ENCODE results near the gene BRD1.

The BRD1 gene

DNA sequence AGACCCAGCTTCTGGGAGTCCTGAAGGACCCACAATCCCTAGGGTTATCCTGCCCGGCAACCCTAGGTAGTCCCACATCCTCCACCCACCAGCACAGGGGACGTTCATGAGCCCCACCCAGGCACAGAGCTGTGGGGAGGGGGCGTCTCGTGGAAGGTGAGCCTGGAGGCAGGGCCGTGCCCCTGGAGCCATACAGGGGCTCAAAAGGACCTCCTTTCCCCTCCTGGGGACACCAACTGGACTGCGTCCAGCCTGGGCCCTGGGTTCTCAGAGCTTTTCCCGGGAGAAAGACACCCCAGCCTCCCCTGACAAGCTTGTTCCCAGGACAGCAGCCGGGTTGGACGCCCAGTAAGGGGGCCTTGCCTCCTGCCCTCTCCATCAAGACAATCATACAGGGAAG is 78.4 kb downstream of the BRD1 start:
- no peak for DNase-seq

DNA sequence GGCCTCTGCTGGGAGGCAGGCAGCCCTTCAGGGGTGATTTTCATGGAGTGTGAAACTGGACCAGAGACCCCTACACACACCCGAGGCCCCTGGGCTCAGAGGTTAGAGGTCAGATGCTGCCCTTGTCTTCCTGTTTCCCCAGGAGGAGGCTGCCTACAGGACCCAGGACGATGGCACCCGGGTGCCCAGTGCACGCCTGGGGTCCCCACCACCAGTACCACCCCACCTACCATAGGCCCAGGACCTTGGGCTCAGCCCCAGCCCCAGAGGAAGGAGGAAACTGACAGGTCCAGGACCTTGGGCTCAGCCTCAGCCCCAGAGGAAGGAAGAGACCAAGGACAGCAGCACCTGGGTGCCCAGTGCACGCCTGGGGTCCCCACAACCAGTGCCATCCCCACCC is 79.2 kb downstream of the BRD1 start:
- DNase-seq: no peak

DNA sequence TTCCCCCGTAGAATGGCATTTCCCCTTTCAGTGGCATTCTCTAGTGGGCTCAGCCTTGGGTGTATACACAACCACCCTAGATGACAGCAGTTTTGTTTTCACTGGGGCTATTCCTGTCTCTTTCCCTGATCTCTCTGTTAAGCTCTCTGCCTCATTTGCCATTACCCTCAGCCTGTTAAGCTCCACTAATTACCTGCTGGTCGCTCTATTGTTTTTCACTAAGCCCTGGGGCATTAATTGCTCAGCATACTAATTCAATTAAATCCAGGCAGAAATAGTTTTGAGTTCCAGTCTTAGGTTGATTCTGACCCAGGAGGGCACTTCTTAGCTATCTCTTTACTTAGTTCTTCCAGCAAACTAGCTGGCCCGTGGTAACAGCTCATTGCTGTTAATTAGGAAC is 80.0 kb downstream of the BRD1 start:
- DNase-seq: no peak

DNA sequence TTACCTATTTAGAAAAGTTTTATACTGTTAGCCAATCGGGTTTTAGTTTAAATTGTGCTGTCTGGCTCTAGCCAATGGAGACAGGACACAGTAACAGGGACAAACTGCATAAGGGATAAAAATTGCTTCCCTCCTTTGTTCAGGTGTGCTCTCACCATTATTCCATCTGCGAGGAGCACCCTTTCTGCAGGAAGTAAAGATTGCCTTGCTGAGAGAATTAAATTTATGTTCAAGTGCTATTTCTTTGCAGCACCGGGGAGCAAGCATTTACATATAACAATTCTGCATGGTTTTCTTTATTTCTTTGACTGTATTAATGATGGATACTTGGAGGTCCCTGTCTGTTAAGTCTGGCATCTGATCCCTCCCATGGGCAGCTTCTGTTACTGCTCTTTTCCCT is 80.5 kb downstream of the BRD1 start:
- DNase-seq: no peak

DNA sequence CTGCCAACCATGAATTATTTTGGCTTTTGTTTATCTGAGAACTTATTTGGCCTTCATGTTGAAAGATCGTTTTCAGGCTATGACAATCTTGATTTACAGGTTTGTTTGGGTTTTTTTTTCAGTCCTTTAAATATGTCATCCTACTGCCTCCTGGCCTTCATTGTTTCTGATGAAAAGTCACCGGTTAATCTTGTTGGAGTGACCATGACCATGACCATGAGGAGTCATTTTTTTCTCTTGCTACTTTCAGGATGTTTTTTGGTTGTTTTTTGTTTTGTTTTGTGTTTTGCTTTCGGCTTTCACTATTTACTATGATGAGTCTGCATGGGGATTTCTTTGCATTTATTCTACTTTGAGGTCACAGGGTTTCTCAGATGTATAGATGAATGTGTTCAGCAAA is 81.6 kb downstream of the BRD1 start:
- DNase-seq: no peak

DNA sequence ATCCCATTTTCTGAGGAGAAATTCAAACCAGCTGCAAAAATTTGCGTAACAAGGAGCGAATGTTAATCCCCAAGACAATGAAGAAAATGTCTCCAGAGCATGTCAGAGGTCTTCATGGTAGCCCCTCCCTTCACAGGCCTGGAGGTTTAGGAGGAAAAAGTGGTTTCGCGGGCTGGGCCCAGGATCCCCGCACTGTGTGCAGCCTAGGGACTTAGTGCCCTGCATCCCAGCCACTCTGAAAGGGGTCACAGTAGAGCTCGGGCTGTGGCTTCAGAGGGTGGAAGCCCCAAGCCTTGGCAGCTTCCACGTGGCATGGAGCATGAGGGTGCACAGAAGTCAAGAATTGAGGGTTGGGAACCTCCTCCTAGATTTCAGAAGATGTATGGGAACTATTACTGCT is 87.4 kb downstream of the BRD1 start:
- no peak for DNase-seq

DNA sequence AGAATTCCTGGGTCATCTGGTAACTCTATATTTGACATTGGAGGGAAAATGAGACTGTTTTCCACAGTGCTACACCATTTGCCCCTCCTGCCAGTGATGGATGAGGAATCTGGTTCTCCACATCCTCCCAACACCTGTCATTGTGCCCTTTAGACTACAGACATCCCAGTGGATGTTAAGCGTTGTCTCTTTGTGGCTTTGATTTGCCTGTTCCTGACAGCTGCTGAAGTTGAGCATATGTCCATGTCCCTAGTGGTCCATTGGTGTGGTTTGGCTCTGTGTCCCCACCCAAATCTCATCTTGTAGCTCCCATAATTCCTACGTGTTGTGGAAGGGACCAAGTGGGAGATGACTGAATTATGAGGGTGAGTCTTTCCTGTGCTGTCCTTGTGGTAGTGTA is 88.5 kb downstream of the BRD1 start:
- no peak for DNase-seq

DNA sequence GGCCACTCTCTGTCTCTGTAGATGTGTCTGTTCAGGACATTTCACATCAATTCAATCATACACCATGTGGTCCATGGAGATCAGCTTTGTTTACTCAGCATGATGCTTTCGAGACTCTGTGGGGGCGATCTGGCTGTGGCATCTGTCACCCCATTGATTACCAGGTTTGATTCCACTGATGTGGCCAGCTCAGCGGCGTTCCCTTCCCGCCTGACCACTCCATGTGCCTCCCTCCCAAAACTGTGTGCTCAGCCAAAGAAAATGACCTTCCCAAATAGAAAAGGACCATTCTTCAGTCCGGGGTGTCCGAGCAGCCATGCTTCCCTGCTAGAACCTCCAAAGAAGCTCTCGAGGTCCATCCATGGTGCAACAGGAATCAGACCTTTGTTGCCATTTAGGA is 89.1 kb downstream of the BRD1 start:
- DNase-seq: no peak

DNA sequence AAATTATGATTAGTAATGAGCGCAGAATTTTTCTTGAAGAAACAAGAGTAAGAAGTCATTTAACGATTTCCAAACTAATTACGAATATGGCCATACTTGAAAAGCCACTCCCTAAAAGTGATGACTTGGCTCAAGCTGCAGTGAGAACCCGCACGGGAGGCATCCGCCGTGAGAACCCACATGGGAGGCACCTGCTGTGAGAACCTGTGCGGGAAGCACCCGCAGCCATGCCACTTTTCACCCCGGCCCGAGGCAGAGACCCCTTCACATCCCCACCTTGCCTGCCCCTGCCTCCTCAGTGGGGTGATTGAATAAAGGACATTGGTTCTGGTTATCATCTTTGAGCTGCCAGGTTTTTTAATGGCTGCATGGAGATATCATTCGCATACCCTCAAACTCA is 89.7 kb downstream of the BRD1 start:
- DNase-seq: no peak

DNA sequence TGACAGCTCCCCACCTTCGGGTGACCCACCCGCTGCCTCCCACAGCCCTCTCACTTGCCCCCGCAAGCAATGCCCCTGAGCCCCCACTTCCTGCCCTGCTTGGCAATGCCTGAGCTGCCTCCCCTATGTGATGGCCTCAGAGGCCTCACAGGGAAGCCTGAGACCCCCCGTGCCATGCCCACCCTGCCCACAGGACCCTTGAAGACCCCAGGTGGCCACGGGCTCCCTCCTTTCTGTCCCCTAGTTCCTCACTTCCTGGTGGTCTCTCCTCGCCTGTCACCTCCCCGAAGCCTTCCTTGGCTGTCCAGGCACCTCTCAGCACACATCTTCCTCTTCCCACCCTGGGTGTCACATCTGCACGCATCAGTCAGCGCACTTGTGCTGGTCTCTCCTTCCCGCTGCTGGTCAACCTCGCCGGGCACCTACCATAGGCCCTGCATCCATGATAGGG is 90.5 kb downstream of the BRD1 start:
- no peak for DNase-seq

DNA sequence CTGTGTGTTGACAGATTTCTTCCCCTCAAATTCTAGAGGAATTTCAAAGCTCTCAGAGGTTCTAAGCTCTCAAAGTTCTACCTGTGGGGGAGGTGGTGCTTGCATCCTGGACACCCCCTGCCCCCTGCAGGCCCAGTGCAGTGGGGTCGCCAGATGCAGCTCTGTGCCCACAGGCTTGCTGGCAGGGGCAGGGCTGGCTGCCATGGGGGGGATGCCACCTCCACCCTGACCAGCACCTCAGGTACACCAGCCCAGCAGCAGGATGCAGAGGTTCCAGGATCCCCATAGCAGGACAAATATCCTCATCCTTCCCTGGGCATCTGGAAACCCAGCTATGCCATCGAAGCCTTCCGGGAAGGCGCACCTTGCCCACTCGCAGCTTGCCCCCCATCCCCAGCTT is 91.1 kb downstream of the BRD1 start:
- DNase-seq: no peak

DNA sequence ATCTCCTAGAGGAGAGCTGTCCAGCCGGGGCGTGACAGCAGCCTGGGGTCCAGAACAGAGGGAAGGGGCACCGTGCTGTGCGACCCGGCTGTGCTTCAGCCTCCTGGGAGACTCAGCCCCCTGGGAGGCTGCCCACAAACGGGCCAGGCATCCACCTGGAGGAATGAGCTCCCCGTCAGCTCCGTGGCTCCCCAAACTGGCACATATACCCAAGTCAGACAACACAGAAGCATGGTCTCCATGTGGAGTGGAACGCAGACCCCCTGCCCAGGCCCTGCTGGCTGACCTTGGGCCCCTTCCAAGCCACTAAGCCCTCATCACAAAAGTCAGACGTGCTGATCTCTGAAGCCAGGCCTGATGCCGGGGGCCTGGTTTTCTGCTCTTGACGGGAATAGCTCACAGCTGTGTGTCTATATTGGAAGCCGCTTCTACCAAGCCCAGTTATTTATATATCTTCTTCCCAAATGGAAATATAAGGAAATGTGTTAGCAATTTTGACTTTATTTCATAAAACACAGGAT is 91.7 kb downstream of the BRD1 start:
- no peak for DNase-seq

DNA sequence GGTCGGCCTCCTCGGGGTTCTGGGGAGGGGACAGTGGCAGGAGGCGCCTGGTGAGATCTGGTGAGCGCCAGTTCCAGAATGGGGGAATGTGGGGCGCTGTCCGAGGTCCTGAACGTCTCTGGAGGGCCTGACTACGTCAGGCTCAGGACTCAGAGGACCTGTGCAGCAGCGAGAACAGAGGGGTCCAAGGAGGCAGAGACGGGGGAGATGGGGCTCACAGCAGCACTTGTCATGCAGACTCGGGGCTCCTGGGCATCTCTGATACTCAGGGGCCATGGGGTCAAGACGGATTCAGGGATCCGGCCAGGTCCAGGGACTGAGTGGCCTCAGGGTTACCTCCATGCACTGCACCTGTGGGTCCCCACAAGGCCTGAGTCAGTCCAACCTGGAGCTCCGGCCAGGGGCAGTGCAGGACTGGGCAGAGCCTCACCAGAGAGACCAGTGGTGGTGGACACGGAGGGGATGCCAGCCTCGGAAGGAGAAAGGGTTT is 92.2 kb downstream of the BRD1 start:
- DNase-seq: no peak

DNA sequence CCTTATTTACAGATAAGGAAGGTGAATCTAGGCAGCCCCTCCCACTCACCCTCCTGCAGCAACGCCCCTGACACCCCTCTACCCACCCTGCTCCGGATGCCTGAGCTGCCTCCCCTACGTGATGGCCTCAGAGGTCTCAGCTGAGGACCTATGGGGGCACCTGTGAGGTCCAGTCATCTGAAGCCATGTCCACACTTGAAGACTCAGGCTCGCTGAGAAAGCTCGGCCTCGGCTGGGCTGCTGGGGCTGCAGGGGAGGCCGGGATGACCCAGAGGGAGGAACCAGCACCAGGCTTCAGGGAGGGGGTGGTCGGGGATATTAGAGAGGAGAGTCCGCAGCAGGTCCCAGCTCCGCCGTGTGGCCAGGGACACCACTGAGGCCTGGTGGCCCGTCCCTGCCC is 92.8 kb downstream of the BRD1 start:
- DNase-seq: no peak

DNA sequence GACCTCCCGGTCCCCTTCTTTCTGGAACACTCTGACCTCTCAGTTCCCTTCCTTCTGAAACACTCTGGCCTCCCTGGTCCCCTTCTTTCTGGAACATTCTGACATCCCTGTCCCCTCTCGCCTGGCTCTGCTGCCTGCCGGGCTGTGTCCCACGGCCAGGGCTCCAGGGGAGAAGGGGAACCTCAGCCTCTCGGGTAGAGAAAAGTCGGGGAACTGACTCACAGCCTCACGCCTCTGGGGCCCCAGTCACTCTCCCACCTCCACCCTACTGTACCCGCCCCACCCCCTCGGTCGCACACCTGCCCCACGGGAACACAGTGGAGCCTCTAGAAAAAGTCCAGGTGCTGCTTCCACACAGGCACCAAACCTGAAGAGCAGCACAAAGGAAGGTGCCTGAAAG is 93.3 kb downstream of the BRD1 start:
- DNase-seq: no peak

DNA sequence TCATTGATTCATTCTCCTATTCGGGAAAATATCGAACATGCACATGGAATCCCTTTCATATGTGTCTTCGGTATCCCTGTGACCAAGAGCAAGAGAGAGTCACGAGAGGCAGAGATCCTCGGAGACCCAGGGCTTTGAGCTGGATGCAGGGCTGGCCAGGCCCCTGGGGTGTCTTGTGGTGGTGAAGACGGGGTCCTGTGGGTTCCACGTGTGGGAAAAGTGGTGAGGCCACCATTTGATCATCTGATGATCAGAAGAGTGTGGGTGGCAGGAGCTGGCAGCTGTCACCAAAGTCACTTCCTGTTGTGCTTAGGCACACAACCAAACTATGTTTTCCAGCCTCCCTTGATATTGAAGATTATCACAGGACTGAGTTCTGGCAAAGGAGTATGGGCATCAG is 94.0 kb downstream of the BRD1 start:
- DNase-seq: no peak

DNA sequence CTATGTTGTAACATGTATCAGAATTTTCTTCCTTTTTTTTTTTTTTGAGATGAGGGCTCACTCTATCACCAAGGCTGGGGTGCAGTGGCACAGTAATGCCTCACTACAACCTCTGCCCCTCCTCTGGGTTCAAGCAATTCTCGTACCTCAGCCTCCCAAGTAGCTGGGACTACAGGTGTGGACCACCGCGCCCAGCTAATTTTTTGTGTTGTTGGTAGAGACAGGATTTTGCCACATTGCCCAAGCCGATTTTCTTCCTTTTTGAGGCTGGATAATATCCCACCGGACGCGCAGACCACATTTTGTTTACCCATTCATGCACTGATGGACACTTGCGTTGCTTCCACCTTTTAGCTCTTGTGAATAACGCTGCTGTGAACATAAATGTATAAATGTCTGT is 97.0 kb downstream of the BRD1 start:
- no peak for DNase-seq

DNA sequence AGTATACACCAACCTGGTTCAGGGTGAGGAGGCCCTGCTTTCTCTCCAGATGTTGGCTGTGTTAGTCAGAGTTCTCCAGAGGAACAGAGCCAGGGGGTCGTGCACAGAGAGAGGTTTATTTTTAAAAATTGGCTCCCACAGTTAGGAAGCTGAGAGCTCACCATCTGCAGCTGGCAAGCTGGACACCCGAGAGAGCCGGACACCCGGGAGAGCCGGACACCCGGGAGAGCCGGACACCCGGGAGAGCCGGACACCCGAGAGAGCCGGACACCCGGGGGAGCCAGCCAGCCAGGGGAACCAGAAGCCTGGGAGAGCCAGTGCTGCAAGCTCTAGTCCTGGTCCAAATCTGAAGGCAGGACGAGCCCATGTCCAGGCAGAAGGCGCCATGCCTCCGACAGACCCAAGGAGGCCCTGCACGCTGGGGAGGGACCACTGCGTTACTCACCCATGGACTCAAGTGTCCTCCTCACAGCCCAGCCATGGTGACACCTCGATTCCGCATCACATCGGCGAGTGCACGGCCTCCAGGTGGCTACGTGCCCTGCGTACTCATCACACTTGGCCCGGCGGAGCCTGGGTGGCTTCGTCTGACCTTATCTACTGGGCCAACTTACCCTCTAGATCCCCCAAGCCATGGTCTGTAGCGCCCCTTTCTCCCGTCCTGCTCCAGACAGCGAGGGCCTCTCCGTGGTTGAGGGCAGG is 99.0 kb downstream of the BRD1 start:
- no peak for DNase-seq

DNA sequence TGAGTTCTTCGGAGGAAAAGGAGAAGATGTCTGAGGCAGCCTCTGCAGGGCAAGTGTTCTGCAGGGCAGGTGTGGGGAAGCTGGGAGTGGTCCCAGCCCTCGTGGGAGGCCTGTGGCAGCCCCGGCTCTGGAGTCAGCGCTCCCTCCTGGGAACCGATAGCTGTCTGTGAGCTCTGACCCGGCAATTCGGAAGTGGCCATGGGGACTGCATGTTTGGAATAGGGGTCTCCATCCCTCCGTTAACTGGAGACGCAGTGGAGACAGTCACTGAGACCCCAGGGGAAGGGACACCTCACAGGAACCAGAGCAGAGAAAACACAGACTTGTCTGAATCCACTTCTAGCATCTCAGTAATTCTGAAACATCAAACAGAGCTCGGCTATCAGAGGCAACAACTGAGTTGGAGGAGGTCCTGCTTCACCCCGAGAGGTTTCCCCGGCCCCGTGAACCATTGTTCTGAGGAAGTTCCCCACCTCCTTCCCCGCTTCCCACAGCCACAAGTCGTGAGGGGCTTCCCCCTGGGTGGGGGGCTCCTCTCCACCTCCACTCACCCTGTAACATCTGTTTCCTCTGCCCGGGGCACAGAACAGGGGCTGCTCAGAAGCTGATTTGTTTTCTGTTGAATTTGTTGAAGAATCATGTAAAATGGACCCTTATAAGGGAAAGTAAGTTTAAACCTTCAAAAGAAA is 99.6 kb downstream of the BRD1 start:
- DNase-seq: no peak

DNA sequence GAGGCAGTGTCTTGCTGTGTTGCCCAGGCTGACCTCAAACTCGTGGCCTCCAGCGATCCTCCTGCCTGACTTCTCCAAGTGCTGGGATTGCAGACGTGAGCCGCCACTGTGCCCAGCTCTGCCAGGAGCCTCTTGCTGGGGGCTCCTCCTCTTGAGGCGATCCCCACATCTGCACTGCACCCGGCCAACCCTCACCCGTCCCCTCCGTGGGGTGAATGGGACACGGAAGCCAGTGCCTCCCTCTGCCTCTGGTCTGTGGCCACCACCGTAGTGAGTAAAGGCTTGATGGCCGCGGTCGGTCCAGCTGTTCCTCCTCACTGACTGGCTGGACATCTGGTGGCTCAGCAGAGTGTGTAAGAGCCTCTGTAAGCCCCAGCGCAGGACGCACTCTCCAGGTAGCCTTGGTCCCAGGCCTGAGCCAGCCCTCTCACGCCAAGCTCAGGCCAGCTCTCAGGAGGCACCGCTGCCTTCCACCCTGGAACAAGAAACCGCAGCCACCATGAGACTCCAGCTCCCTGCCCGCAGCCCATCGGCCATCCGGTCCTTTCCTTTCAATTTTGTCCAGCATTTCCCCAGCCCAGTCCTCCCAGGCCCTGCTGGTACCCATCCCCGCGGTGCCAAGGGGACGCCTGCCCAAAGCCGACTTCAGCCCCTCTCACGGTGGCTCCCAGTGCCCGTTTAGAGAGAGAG is 100.3 kb downstream of the BRD1 start:
- DNase-seq: no peak

DNA sequence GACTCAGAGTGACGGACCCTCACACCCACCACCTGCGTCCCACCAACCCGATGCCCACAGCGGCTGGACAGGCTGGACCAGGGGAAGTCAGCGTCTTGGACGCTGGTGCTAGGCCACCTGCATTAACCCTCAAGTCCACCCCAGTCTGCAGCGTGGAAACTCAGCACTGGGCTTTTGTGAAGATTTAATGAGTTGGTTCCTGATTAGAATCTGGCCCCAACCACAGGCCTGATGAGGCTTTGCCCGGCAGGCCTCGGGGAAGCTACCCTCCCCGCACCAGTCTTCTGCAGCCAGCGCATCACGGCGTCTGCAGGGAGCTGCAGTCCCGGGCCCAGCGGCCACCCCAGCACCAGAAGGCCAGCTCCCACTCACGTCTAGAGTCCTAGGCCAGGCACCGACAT is 101.0 kb downstream of the BRD1 start:
- no peak for DNase-seq

DNA sequence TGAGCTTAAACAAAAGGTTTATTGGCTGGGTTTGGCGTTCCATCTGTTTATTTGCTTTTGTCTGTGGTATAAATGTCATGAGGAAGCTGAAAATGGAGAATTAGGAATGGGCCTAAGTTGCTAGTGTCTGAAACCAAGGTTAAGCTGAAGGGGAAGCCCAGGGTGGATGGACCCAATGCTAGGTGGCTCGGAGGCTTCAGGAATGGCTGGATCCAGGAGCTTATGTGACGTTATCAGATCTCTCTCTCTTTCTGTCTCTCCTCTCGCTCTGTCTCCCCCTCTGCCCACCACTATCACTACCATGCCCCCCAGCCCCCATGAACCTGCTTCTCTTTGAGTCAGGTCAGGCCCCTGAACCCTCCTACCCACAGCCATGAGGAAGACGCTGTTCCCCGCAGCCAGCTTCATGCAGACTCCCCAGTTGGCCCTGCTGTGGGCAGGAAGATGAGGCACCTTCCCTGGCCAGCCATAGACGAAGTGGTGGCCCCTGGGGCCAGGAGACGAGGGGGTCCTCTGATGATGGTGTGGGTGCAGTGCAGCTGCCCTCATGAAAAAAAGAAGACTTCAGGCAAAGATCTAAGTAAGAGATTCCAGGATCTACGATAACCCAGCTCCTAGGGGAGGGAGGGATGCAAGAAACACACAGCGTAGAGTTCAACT is 101.5 kb downstream of the BRD1 start:
- no peak for DNase-seq

DNA sequence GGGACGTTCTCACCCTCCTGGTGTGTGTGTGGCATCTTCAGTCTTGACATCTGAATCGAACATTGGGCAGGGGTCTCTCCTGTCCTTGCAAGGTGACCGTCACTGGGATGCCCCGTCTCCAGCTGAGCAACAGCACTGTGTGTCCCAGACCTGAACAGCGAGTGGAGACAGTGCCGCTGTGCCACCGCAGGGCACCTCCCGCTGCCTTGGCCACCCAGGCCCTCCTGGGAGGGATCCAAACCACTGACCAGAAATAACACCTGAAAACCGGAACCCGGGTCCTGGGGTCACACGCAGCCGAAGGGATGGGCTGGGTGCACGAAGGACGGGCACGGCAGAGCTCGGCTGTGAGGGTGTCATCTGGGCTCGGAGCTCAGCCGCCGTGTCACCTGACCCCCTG is 102.2 kb downstream of the BRD1 start:
- no peak for DNase-seq
